GM23248 (cell line): ENCODE results near the gene RNF169. TPM values are rescaled to one million over a fixed set of nuclear protein-coding genes. Genes with fewer than 3 reads are reported as not detected.
"Not testable (repeated sequence)": the region's sequence is repeated elsewhere in the genome, so short reads cannot be mapped to it uniquely, and the experiment has no call there.

Experiments
- DNase-seq: peaks from one replicate; pipeline ENCODE4 v3.0.0-alpha.2; 2015
- H2AFZ ChIP-seq: fragments of 200-600 bp; sonication (generic); 2 replicates; pipeline ENCODE4 v1.6.1; 2016; ENCODE audit warnings: antibody characterized with exemption
- H3F3A ChIP-seq: fragments of 200-600 bp; sonication (generic); 2 replicates; pipeline ENCODE4 v1.6.1; 2016; ENCODE audit warnings: mild to moderate bottlenecking, antibody characterized with exemption, mixed run types; ENCODE audit not compliant: insufficient read depth
- H3K27ac ChIP-seq: fragments of 200-600 bp; sonication (generic); 2 replicates; pipeline ENCODE4 v1.5.1; 2016; ENCODE audit warnings: mild to moderate bottlenecking
- H3K27me3 ChIP-seq: fragments of 200-600 bp; sonication (generic); replicated peaks from 2 replicates; pipeline ENCODE4 v1.6.1; 2016; ENCODE audit warnings: mild to moderate bottlenecking; ENCODE audit not compliant: insufficient read depth
- H3K36me3 ChIP-seq: fragments of 200-600 bp; sonication (generic); 2 replicates; pipeline ENCODE4 v1.6.1; 2016; ENCODE audit warnings: low read depth, mild to moderate bottlenecking
- H3K4me1 ChIP-seq: fragments of 200-600 bp; sonication (generic); 2 replicates; pipeline ENCODE4 v1.6.1; 2016; ENCODE audit warnings: mild to moderate bottlenecking; ENCODE audit not compliant: insufficient read depth
- H3K4me2 ChIP-seq: fragments of 200-600 bp; sonication (generic); one replicate; pipeline ENCODE4 v1.6.1; 2016; ENCODE audit warnings: mild to moderate bottlenecking; ENCODE audit not compliant: unreplicated experiment
- H3K4me3 ChIP-seq: fragments of 200-600 bp; sonication (generic); 2 replicates; pipeline ENCODE4 v1.5.1; 2016; ENCODE audit warnings: mild to moderate bottlenecking
- H3K79me2 ChIP-seq: fragments of 200-600 bp; sonication (generic); 2 replicates; pipeline ENCODE4 v1.6.1; 2016; ENCODE audit warnings: mild to moderate bottlenecking; ENCODE audit not compliant: insufficient read depth
- H3K9ac ChIP-seq: fragments of 200-600 bp; sonication (generic); 2 replicates; pipeline ENCODE4 v1.6.1; 2016; ENCODE audit warnings: mild to moderate bottlenecking
- H3K9me2 ChIP-seq: fragments of 200-600 bp; sonication (generic); 2 replicates; pipeline ENCODE4 v1.6.1; 2016; ENCODE audit warnings: mixed run types, mild to moderate bottlenecking, moderate library complexity; ENCODE audit not compliant: insufficient read depth
- H3K9me3 ChIP-seq: fragments of 200-600 bp; sonication (generic); one replicate; pipeline ENCODE4 v1.6.1; 2017; ENCODE audit warnings: low read depth
- H4K20me1 ChIP-seq: fragments of 200-600 bp; sonication (generic); 2 replicates; pipeline ENCODE4 v1.6.0; 2016; ENCODE audit not compliant: insufficient read depth
- EZH2 ChIP-seq: fragments of 200-600 bp; sonication (generic); IDR thresholded peaks from 2 replicates; pipeline ENCODE4 v1.6.1; 2018; ENCODE audit warnings: antibody characterized with exemption, mild to moderate bottlenecking; ENCODE audit not compliant: insufficient read depth, poor library complexity, severe bottlenecking
- EZH2phosphoT487 ChIP-seq: fragments of 200-600 bp; sonication (generic); IDR thresholded peaks from 2 replicates; pipeline ENCODE4 v1.6.1; 2018; ENCODE audit warnings: antibody characterized with exemption, moderate library complexity, mild to moderate bottlenecking, low read depth; ENCODE audit not compliant: insufficient read depth
- WGBS, 2 experiments: methylation state at CpG; one replicate each; pipeline ENCODE4 v1.1.6; 2015 to 2017; ENCODE audit warnings: low lambda C conversion rate in 2 of 2, low coverage in 1 of 2; ENCODE audit errors: missing lambda C conversion rate in 2 of 2; 5-methylcytosine and 5-hydroxymethylcytosine counted together
- in situ Hi-C: fragments of 300-500 bp; cut with MboI; formaldehyde crosslinking; loops from 2 replicates; pipeline ENCODE4 v1.15.0; 2020
- polyA plus RNA-seq: library from polyadenylated mRNA; unstranded; fragments of >200 nt; fragmentation: Nextera tagmentation; extraction: Ambion mirVana; gene quantifications from 2 replicates; pipeline ENCODE4 v1.2.1, GENCODE V29; 2016
- total RNA-seq: library from RNA; depleted of rRNA; stranded (reverse); fragments of >200 nt; shearing (Covaris generic); gene quantifications from 2 replicates; pipeline ENCODE4 v1.2.3, GENCODE V29; 2014

RNF169 gene
- total and polyA plus RNA-seq, 2 experiments from 2014 or later: 0.79 to 15.8 TPM

DNA sequence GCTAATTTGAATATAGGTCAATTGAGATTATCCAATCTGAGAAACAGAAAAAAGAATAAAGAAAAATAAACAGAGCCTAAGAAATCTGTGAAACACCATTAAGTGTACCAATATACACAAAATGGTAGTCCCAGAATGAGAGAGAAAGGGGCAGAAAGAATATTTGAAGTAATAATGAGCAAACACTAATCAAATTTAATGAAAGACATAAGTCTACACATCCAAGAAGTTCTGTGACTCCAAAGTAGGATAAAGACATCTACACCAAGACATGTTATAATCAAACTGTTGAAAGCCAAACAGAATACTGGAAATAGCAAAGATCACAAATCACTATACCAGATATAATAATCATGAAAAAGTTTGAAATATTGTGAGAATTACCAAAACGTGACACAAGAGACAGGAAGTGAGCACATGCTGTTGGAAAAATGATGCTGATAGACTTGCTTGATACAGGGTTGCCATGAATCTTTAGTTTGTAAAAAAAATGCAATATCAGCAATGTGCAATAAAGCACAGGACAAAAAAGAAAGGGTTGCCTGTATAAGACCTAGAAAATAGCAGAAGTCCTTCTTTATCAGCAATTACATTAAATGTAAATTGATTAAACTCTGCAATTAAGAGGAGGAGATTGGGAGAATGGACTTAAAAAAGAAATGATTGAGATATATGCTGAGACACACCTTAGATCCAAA, 75.8 kb downstream of the RNF169 start:
- 95 to 96% methylated on average over 1 of the region's 1 CpG for WGBS, 2 experiments
- no peak overlapping the region for H3K9ac ChIP-seq
- no peaks in the 10 kb centered on the region for H4K20me1 ChIP-seq
- H3K79me2 ChIP-seq: peaks cover 50% of the 10 kb centered on the region
- no peak overlapping the region for H3K4me2 ChIP-seq
- no peaks in the 10 kb centered on the region for H3K27me3 ChIP-seq
- no peaks in the 10 kb centered on the region for H3K9me2 ChIP-seq
- no peak overlapping the region for H3K27ac ChIP-seq
- peaks cover 18% of the 10 kb centered on the region; the same call in 1 of the 2 replicates for H3F3A ChIP-seq
- H3K4me3 ChIP-seq: no peak overlapping the region
- H3K4me1 ChIP-seq: peaks cover 13% of the 10 kb centered on the region
- in situ Hi-C loops: no loop called here
- TF ChIP-seq EZH2: no peak
- no peak for TF ChIP-seq EZH2phosphoT487
- DNase-seq: no peak
- peaks cover 5% of the 10 kb centered on the region for H3K9me3 ChIP-seq
- H2AFZ ChIP-seq: no peak overlapping the region
- peaks cover 15% of the 10 kb centered on the region for H3K36me3 ChIP-seq

DNA sequence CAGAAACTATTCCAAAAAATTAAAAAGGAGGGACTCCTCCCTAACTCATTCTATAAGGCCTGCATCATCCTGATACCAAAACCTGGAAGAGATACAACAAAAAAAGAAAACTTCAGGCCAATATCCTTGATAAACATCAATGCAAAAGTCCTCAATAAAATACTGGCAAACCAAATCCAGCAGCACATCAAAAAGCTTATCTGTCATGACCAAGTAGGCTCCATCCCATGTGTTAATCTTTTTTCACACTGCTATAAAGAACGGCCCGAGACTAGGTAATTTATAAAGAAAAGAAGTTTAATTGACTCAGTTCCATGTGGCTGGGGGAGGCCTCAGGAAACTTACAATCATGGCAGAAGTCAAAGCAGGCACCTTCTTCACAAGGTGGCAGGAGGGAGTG, 76.9 kb downstream of the RNF169 start:
- H4K20me1 ChIP-seq, H3K4me3 ChIP-seq, H3K27me3 ChIP-seq, H3K4me2 ChIP-seq, H3K9ac ChIP-seq, H3K4me1 ChIP-seq, in situ Hi-C loops, H3K9me3 ChIP-seq, H2AFZ ChIP-seq, DNase-seq, H3K9me2 ChIP-seq, H3F3A ChIP-seq, H3K27ac ChIP-seq: not testable (repeated sequence)
- peaks cover 50% of the 10 kb centered on the region for H3K79me2 ChIP-seq
- H3K36me3 ChIP-seq: peaks cover 15% of the 10 kb centered on the region
- 43 to 50% methylated on average over 2 of the region's 2 CpGs for WGBS, 2 experiments

DNA sequence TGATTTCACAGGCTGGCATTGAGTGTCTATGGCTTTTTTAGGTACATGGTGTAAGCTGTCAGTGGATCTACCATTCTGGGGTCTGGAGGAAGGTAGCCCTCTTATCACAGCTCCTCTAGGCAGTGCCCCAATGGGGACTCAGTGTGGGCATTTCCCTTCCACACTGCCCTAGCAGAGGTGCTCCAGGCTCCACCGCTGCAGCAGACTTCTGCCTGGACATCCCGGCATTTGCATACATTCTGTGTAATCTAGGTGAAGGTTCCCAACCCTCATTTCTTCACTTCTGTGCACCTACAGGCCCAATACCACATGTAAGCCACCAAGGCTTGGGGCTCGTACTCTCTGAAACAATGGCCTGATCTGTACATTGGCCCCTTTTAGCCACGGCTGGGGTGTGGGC, 78.3 kb downstream of the RNF169 start:
- Histone ChIP-seq H3K9me2 (no peaks in the 10 kb centered on the region), H3K27ac (no peak overlapping the region), H3K4me1 (no peaks in the 10 kb centered on the region), H3K79me2 (peaks cover 46% of the 10 kb centered on the region), H3K36me3 (peaks cover 21% of the 10 kb centered on the region), H2AFZ (no peak overlapping the region), H3K9me3 (peaks cover 5% of the 10 kb centered on the region), H3K4me3 (no peak overlapping the region), H3K27me3 (no peaks in the 10 kb centered on the region), H3K4me2 (no peak overlapping the region), H3F3A (0 out of 2 replicates have a peak, but pooled peaks cover under 1% of the 10 kb centered on the region), H3K9ac (no peak overlapping the region), H4K20me1 (no peaks in the 10 kb centered on the region)
- TF ChIP-seq EZH2phosphoT487 (no peak), EZH2 (no peak)
- in situ Hi-C loops: no loop called here
- WGBS, 2 experiments: 72 to 74% methylated on average over 4 of the region's 4 CpGs
- DNase-seq: no peak

DNA sequence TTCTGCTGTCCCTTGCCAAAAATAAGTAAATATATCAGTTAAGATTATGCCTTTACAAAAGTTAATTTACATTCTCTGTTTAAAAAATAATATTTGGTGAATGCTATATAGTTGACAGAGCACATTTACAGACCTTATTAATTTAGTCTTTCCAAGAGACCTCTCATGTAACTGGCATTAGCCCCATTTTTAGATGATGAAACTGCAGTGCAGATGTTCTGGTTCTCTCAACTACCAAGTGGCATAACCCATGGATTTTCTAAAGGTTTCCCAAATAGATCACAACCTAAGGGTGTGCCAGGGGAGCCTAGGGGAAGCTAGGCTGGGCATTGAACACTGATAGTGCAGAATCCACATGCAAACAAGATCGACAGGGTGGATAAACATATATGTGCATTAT, 88.5 kb downstream of the RNF169 start:
- Histone ChIP-seq H3K27me3 (no peaks in the 10 kb centered on the region), H3K79me2 (no peaks in the 10 kb centered on the region), H3K9me3 (no peaks in the 10 kb centered on the region), H2AFZ (no peak overlapping the region), H3K4me1 (0 out of 2 replicates have a peak, but pooled peaks cover 4% of the 10 kb centered on the region), H3K4me2 (no peak overlapping the region), H3K27ac (no peak overlapping the region), H3K36me3 (peaks cover 26% of the 10 kb centered on the region), H4K20me1 (no peaks in the 10 kb centered on the region), H3F3A (no peaks in the 10 kb centered on the region; the same call in none of the 2 replicates), H3K9me2 (no peaks in the 10 kb centered on the region), H3K9ac (no peak overlapping the region), H3K4me3 (no peak overlapping the region)
- WGBS, 2 experiments: 96 to 100% methylated on average over 1 of the region's 1 CpG
- no peak for DNase-seq
- in situ Hi-C loops: no loop called here
- TF ChIP-seq EZH2phosphoT487: no peak
- TF ChIP-seq EZH2: no peak

DNA sequence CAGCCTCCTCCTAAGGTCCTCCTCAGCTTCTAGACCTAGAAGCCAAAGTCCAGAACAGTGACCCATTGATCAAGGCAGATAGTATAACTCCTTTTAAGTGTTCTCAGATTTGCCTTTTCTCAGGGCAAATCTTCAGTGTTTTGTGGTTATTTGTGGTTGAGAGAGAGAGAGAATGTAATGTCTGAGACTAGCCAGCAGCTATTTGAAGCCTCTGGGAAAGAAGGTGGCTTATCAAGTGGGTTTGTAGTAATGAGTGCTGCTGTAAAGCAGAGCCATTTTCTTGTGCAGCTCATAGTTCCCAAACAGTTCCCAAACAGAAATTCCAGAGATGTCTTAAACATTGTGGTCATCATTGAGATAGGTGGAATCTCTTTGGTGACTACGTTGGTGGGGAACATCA, 89.5 kb downstream of the RNF169 start:
- in situ Hi-C loops: no loop called here
- no peak overlapping the region for H3K27ac ChIP-seq
- no peak overlapping the region for H3K4me3 ChIP-seq
- H4K20me1 ChIP-seq: no peaks in the 10 kb centered on the region
- WGBS, 2 experiments: 86 to 95% methylated on average over 1 of the region's 1 CpG
- no peaks in the 10 kb centered on the region; the same call in none of the 2 replicates for H3F3A ChIP-seq
- H3K9me2 ChIP-seq: no peaks in the 10 kb centered on the region
- DNase-seq: no peak
- no peak overlapping the region for H3K4me2 ChIP-seq
- H2AFZ ChIP-seq: no peak overlapping the region
- 0 out of 2 replicates have a peak, but pooled peaks cover 4% of the 10 kb centered on the region for H3K4me1 ChIP-seq
- H3K79me2 ChIP-seq: no peaks in the 10 kb centered on the region
- TF ChIP-seq EZH2: no peak
- no peak for TF ChIP-seq EZH2phosphoT487
- H3K9ac ChIP-seq: no peak overlapping the region
- H3K36me3 ChIP-seq: peaks cover 26% of the 10 kb centered on the region
- H3K27me3 ChIP-seq: no peaks in the 10 kb centered on the region
- no peaks in the 10 kb centered on the region for H3K9me3 ChIP-seq
